Mesenteric fat pad (tissue), 1 donor: ENCODE measurements around the gene AOAH. TPM values are rescaled to one million over a fixed set of nuclear protein-coding genes. Genes with fewer than 3 reads are reported as not detected.

Experiments used
- DNase-seq: peaks from one replicate; pipeline ENCODE4 v3.0.0-alpha.2; 2020; ENCODE audit warnings: low spot score
- total RNA-seq: library from RNA; stranded (reverse); fragmentation: NEBNext Ultra II Directional; extraction: Animal tissue kit (Norgen Biotek cat#: 25700); gene quantifications from one replicate; pipeline ENCODE4 v1.2.1, GENCODE V29; 2021
- donor health status: DM: yes; HTN: yes; CAD: no.

The AOAH gene
- total RNA-seq, 1 donor from 2014 or later: 9.4 TPM

GRCh38 chr7:36635091-36635490, 89.2 kb downstream of the AOAH start:
- no peak for DNase-seq

- no peak for DNase-seq
Measured at GRCh38 chr7:36633377-36633776, 90.9 kb downstream of the AOAH start.

- DNase-seq: no peak
Measured at GRCh38 chr7:36630112-36630650, 94.1 kb downstream of the AOAH start.

GRCh38 chr7:36629351-36629750, 94.9 kb downstream of the AOAH start:
- DNase-seq: no peak

GRCh38 chr7:36627836-36628235, 96.5 kb downstream of the AOAH start:
- no peak for DNase-seq

DNA sequence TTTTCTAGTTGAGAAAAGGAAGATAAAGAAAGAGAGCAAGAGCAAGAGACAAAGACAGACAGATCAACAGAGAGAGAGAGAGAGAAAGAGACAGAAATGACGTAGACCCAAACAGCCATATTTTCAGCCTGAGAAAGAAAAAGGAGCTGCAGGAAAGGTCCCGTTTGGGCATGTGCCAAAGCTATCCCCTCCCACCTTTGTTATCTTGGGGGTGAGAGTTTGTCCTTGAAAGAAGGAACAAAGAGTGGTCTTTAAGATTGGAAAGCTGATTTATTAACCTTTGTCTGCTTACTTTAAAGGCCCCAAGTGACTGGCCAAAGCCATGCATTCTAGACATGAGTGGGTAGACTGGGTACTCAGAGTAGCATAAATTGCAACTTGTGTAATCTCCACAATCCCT, 98.2 kb downstream of the AOAH start:
- no peak for DNase-seq

DNA sequence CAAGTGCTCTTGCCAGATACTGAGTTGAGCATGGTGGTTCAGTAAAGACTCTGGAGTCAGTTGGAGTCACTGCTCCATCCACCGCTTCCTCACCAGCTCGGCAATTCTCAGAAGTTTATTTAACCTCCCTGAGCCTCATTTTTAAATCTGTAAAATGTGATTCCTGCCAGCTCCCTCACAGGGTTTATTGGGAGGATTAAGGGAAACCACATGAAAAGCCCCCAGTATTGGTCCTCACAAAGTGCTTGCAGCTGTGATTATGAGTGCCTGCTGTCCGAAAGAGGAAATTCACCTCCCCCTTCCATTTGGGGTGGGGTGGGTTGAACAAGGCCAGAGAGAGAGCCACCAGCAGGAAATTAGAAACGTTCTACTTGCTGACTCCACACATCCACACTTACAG, 99.0 kb downstream of the AOAH start:
- no peak for DNase-seq

GRCh38 chr7:36623247-36623646, 101.0 kb downstream of the AOAH start:
- DNase-seq: no peak

DNA sequence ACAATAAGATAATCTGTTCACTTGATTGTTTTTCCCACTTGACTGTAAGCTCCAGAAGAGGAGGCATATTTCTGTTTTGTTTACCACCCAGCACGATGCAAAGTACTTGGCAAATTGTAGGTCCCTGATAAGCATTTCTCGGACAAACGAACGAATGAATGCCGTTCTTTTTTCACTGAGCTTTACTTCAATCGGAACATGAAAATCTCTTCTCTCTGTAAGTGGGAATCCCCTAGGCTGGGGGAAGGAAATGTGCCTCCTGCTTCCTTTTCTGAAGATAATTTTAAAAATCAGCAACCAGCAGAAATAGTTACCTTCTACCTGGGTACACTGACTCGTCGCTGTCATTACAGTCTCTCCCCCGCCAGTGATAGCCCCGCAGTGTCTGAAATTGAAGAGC, 102.9 kb downstream of the AOAH start:
- DNase-seq: no peak

DNA sequence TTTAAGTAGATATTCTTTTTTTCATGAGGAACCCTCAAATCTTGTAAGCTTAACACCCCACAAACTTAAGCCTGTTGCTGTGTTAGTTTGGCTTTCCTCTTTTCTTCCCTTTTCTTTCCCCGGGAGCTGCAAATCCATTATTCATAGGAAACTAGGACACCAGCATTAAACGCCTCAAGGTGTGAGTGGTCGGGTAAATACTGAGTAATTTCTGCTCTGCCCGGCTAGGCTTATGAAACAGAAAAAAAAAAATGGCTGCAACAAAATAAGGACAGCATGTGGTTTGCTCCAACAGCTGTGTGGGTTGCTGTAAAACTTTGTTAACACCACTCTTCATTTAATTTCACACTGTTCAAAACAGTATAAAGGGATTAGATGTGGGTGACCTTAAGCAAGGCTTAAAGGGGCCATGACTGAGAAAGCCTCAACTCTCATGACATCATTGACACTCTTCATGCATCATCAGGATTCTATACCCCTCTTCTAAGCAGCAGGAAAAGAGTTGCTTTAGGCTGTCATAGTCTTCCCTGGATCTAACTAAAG, 104.1 kb downstream of the AOAH start:
- no peak for DNase-seq

GRCh38 chr7:36617408-36617807, 106.9 kb downstream of the AOAH start:
- no peak for DNase-seq

DNA sequence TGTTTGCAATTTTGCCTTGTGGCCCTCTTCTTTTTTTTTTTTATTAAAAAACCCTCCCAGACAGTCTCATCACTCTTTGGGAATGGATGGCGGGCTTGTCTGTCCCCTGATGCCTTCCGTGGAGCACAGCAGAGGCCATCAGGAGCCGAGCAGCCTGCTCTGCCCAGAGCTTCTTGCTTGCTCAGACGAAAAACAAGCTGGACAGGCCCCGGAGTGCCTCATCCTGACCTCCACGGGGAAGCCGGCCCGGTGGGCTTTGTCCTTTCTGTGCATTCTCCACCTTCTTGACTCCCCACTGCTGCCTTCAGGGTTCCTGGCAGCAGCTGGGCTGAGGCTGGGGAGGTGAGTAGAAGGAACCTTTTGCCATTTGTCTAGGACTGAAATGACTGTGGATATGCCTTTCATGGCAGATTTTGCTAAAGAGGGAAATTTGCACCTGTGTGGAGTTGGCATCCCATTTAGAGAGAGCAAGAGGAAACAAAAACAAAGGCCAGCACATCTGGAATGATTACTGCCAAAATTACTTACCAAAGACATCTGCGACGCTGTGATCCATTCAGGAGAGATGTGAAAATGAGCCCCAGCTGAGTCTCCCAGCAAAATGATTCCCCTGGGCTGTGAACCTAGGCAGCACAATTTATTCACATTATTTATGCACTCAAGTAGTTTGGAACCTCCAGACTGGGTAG, 108.3 kb downstream of the AOAH start:
- no peak for DNase-seq

- no peak for DNase-seq
Measured at GRCh38 chr7:36614959-36615358, 109.3 kb downstream of the AOAH start.

- DNase-seq: no peak
Measured at GRCh38 chr7:36613031-36613614, 111.2 kb downstream of the AOAH start.

DNA sequence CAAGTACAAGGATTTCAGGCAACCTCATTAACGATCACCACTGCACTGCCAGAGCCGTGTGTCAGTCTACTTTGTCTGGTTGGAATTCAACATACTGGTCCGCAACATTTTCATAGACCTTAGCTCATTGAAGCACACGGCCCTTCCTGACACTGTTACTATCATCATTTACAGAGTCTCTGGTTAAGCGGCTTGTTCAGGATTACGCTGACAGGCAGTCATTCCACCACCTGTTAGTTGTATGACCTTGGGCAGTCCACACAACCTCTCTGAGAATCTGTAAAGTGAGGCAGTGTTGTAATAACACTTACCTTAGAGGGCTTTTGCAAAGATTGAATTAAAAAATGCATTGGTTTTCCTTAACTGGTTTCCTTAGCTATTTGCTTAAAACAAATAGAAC, 112.6 kb downstream of the AOAH start:
- DNase-seq: no peak

GRCh38 chr7:36607721-36608095, 116.6 kb downstream of the AOAH start:
- no peak for DNase-seq

GRCh38 chr7:36606976-36607720, 117.1 kb downstream of the AOAH start:
- no peak for DNase-seq

GRCh38 chr7:36606153-36606975, 117.9 kb downstream of the AOAH start:
- DNase-seq: no peak

DNA sequence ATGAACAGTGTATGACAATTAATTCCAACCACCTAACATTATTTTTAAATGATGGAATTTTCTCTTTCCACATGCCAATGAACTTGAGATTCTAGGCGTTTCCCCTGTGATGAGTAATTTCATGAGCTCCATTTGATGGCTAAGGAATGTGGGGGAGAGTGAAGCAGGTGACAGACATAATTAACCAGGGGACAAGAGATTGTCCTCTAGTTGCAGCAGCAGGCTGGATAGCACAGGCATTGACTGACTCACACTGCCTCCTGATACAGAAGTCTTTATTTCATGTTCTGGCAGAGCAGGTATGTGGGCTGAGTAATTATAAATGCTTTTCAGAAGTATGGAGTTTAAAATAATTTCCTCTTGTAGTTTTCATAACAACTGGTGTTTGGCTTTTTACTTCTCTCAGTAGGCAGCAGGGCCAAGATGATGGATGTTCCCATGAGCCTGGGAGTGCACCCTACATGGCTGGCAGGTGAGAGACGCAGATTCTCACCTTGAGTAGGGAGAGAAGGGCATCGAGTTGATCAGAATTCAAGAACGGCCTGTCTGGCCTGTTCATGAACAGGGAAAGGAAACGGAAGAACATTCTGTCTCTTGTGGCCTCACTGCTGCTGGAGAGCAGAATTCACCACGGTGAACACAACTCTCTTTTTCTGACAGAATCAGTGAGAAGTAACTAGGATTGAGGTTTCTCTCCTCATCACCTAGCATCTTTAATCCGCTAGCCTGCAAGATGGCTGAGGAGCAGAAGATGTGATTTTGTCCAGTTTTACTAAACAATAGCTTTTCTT, 118.8 kb downstream of the AOAH start:
- no peak for DNase-seq

DNA sequence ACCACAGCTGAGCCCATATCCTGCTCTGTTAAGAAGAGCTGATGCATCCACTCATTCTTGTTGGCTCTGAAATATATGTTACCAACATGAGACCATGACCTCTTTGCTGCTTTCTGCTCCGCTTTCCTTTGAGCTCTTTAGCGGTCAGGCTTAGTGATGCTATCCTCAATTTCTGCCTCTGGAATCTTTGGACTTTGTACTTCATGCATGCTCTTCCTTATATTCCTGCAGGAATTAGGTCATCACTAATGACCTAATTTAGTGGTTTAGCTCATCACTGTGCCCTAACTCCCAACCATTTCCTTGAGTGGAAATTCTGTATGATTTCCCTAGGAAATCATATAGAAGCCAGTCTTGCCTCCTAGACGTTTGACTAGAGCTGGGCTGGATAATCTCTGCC, 119.5 kb downstream of the AOAH start:
- DNase-seq: no peak
